ENCODE measurements around the gene UGDH. TPM values are rescaled to one million over a fixed set of nuclear protein-coding genes. Genes with fewer than 3 reads are reported as not detected.
A peak's percentile ranks its signal among the peaks of the same experiment; 100 is the strongest.
"Not testable (repeated sequence)": the region's sequence is repeated elsewhere in the genome, so short reads cannot be mapped to it uniquely, and the experiment has no call there.

Gene UGDH
- total RNA-seq: 73.4 TPM
- long read RNA-seq, transcript UGDH-202 (11 exons, 2,826 nt): minor isoform, 7 of 213 reads
- long read RNA-seq, transcript UGDH-201 (12 exons, 3,216 nt): major isoform, 154 of 213 reads
- long read RNA-seq, partial matches to known transcripts: 21 of 213 reads
- long read RNA-seq, other reads (novel, unspliced or antisense): 28 of 213 reads

GRCh38 chr4:39527296-39528060 lies at the start of gene UGDH:
UGDH (minus strand) TSS chr4:39527439; CDS start chr4:39521512, 5,927 bp downstream.
- peak; percentile 98 for DNase-seq (ENCODE audit: low spot score)

GRCh38 chr4:39574946-39575345 lies 47.7 kb upstream of the UGDH start:
- DNase-seq (ENCODE audit: low spot score): no peak

- DNase-seq (ENCODE audit: low spot score): no peak
These were observed 44.3 kb upstream of the UGDH start for GRCh38 chr4:39571504-39571903.

GRCh38 chr4:39571054-39571453 lies 43.8 kb upstream of the UGDH start:
- DNase-seq (ENCODE audit: low spot score): peak; percentile 14

- no peak for DNase-seq (ENCODE audit: low spot score)
These were observed 42.0 kb upstream of the UGDH start for GRCh38 chr4:39569209-39569608.

GRCh38 chr4:39568805-39569204 lies 41.6 kb upstream of the UGDH start:
- no peak for DNase-seq (ENCODE audit: low spot score)

- no peak for DNase-seq (ENCODE audit: low spot score)
These were observed 38.8 kb upstream of the UGDH start for GRCh38 chr4:39565878-39566600.

- DNase-seq (ENCODE audit: low spot score): no peak
These were observed 36.2 kb upstream of the UGDH start for GRCh38 chr4:39563346-39563847.

- DNase-seq (ENCODE audit: low spot score): no peak
These were observed 35.6 kb upstream of the UGDH start for GRCh38 chr4:39562792-39563191.

GRCh38 chr4:39559626-39560025 lies 32.4 kb upstream of the UGDH start:
- DNase-seq (ENCODE audit: low spot score): no peak

- DNase-seq (ENCODE audit: low spot score): no peak
These were observed 28.2 kb upstream of the UGDH start for GRCh38 chr4:39555472-39555871.

- DNase-seq (ENCODE audit: low spot score): no peak
These were observed 21.3 kb upstream of the UGDH start for GRCh38 chr4:39548425-39549067.

GRCh38 chr4:39544580-39545315 lies 17.5 kb upstream of the UGDH start:
- no peak for DNase-seq (ENCODE audit: low spot score)

GRCh38 chr4:39544080-39544479 lies 16.8 kb upstream of the UGDH start:
- not testable (repeated sequence) for DNase-seq (ENCODE audit: low spot score)

GRCh38 chr4:39543034-39543433 lies 15.8 kb upstream of the UGDH start:
- DNase-seq (ENCODE audit: low spot score): no peak

GRCh38 chr4:39542611-39543012 lies 15.4 kb upstream of the UGDH start:
- no peak for DNase-seq (ENCODE audit: low spot score)

GRCh38 chr4:39541987-39542610 lies 14.9 kb upstream of the UGDH start:
- no peak for DNase-seq (ENCODE audit: low spot score)

GRCh38 chr4:39539089-39539611 lies 11.9 kb upstream of the UGDH start:
- DNase-seq (ENCODE audit: low spot score): no peak

- no peak for DNase-seq (ENCODE audit: low spot score)
These were observed 6.3 kb upstream of the UGDH start for GRCh38 chr4:39533541-39533940.

- not testable (repeated sequence) for DNase-seq (ENCODE audit: low spot score)
These were observed 5.0 kb upstream of the UGDH start for GRCh38 chr4:39532237-39532636.

All from mesenteric fat pad (tissue), 1 donor.